Measurements from ENCODE around the gene ALMS1.
"Not testable (repeated sequence)": the region's sequence is repeated elsewhere in the genome, so short reads cannot be mapped to it uniquely, and the experiment has no call there.

Gene ALMS1

GRCh38 chr2:73536133-73536840, 150.7 kb downstream of the ALMS1 start:
- H3K36me3 ChIP-seq (ENCODE audit: control insufficient read depth, low read length): peaks cover 26% of the 10 kb centered on the region
- no peaks in the 10 kb centered on the region for H3K27me3 ChIP-seq (ENCODE audit: control insufficient read depth, low read length)
- no peak overlapping the region for H3K27ac ChIP-seq (ENCODE audit: low read depth, low read length)
- 0 out of 2 replicates have a peak, but pooled peaks cover 2% of the 10 kb centered on the region for H3K9me3 ChIP-seq (ENCODE audit: control insufficient read depth, insufficient read depth, low read length)
- no peaks in the 10 kb centered on the region for H3F3A ChIP-seq (ENCODE audit: control insufficient read depth, insufficient read depth)
- TF ChIP-seq CTCF (IDR thresholded peaks at IDR 0.05; ENCODE audit: low read depth, low read length, poor library complexity, severe bottlenecking) (no peak), EZH2phosphoT487 (IDR thresholded peaks at IDR 0.05; ENCODE audit: borderline replicate concordance, low read length) (no peak)
- no peaks in the 10 kb centered on the region for H3K4me1 ChIP-seq (ENCODE audit: control insufficient read depth, low read length)
- no peak overlapping the region for H3K4me2 ChIP-seq (ENCODE audit: low read length)
- H3K9me2 ChIP-seq (replicated peaks; ENCODE audit: control insufficient read depth, low read length): no peaks in the 10 kb centered on the region
- H3K4me3 ChIP-seq (ENCODE audit: low read length): no peak overlapping the region
- no peaks in the 10 kb centered on the region for H3K79me2 ChIP-seq (ENCODE audit: control insufficient read depth, low read length)
- no peaks in the 10 kb centered on the region for H4K20me1 ChIP-seq (ENCODE audit: control insufficient read depth, insufficient read depth, low read depth, low read length)

- not testable (repeated sequence) for H3K27ac ChIP-seq (ENCODE audit: low read depth, low read length); H3K79me2 ChIP-seq (ENCODE audit: control insufficient read depth, low read length); H3K36me3 ChIP-seq (ENCODE audit: control insufficient read depth, low read length); H3K4me1 ChIP-seq (ENCODE audit: control insufficient read depth, low read length); H3K27me3 ChIP-seq (ENCODE audit: control insufficient read depth, low read length); H3K4me3 ChIP-seq (ENCODE audit: low read length); H3F3A ChIP-seq (ENCODE audit: control insufficient read depth, insufficient read depth); H3K9me2 ChIP-seq (replicated peaks; ENCODE audit: control insufficient read depth, low read length); H3K9me3 ChIP-seq (ENCODE audit: control insufficient read depth, insufficient read depth, low read length); H3K4me2 ChIP-seq (ENCODE audit: low read length); H4K20me1 ChIP-seq (ENCODE audit: control insufficient read depth, insufficient read depth, low read depth, low read length)
These were observed 175.2 kb downstream of the ALMS1 start for GRCh38 chr2:73560875-73561274.

- Histone ChIP-seq H3F3A (ENCODE audit: control insufficient read depth, insufficient read depth) (no peaks in the 10 kb centered on the region), H3K4me1 (ENCODE audit: control insufficient read depth, low read length) (no peaks in the 10 kb centered on the region), H3K27ac (ENCODE audit: low read depth, low read length) (no peak overlapping the region), H3K4me2 (ENCODE audit: low read length) (no peak overlapping the region), H3K79me2 (ENCODE audit: control insufficient read depth, low read length) (no peaks in the 10 kb centered on the region), H3K36me3 (ENCODE audit: control insufficient read depth, low read length) (peaks cover 4% of the 10 kb centered on the region), H3K9me2 (replicated peaks; ENCODE audit: control insufficient read depth, low read length) (no peaks in the 10 kb centered on the region), H3K4me3 (ENCODE audit: low read length) (no peak overlapping the region), H3K27me3 (ENCODE audit: control insufficient read depth, low read length) (no peaks in the 10 kb centered on the region), H3K9me3 (ENCODE audit: control insufficient read depth, insufficient read depth, low read length) (no peaks in the 10 kb centered on the region), H4K20me1 (ENCODE audit: control insufficient read depth, insufficient read depth, low read depth, low read length) (no peaks in the 10 kb centered on the region)
- no peak for TF ChIP-seq EZH2phosphoT487 (IDR thresholded peaks at IDR 0.05; ENCODE audit: borderline replicate concordance, low read length)
- TF ChIP-seq CTCF (IDR thresholded peaks at IDR 0.05; ENCODE audit: low read depth, low read length, poor library complexity, severe bottlenecking): no peak
These were observed 175.8 kb downstream of the ALMS1 start for GRCh38 chr2:73561422-73561821.

- TF ChIP-seq EZH2phosphoT487 (IDR thresholded peaks at IDR 0.05; ENCODE audit: borderline replicate concordance, low read length) (no peak), CTCF (IDR thresholded peaks at IDR 0.05; ENCODE audit: low read depth, low read length, poor library complexity, severe bottlenecking) (no peak)
- no peaks in the 10 kb centered on the region for H4K20me1 ChIP-seq (ENCODE audit: control insufficient read depth, insufficient read depth, low read depth, low read length)
- H3K9me2 ChIP-seq (replicated peaks; ENCODE audit: control insufficient read depth, low read length): no peaks in the 10 kb centered on the region
- H3K36me3 ChIP-seq (ENCODE audit: control insufficient read depth, low read length): no peaks in the 10 kb centered on the region
- no peak overlapping the region for H3K4me2 ChIP-seq (ENCODE audit: low read length)
- H3K4me1 ChIP-seq (ENCODE audit: control insufficient read depth, low read length): no peaks in the 10 kb centered on the region
- no peak overlapping the region for H3K27ac ChIP-seq (ENCODE audit: low read depth, low read length)
- no peak overlapping the region for H3K4me3 ChIP-seq (ENCODE audit: low read length)
- no peaks in the 10 kb centered on the region for H3F3A ChIP-seq (ENCODE audit: control insufficient read depth, insufficient read depth)
- H3K79me2 ChIP-seq (ENCODE audit: control insufficient read depth, low read length): no peaks in the 10 kb centered on the region
- no peaks in the 10 kb centered on the region for H3K9me3 ChIP-seq (ENCODE audit: control insufficient read depth, insufficient read depth, low read length)
- H3K27me3 ChIP-seq (ENCODE audit: control insufficient read depth, low read length): no peaks in the 10 kb centered on the region
These were observed 179.3 kb downstream of the ALMS1 start for GRCh38 chr2:73564986-73565385.

Measured in DOHH2 (cell line).